Keratinocyte (primary cell): ENCODE data around the gene SERPINB11.

Experiments used
- EZH2 ChIP-seq: IDR thresholded peaks from one replicate; pipeline ENCODE4 v1.6.1; 2012; ENCODE audit warnings: inconsistent platforms, mild to moderate bottlenecking, low read length, moderate library complexity
- TF ChIP-seq, protein P1 (sequence below), 3 experiments: IDR thresholded peaks in 1 of 3; conservative IDR thresholded peaks in 1 of 3; optimal IDR thresholded peaks in 1 of 3; 2 replicates in 2 of 3; 3 replicates in 1 of 3; pipeline versions ENCODE3 to v1.5.1; 2011; ENCODE audit warnings: low read length in 3 of 3, mild to moderate bottlenecking in 3 of 3, moderate library complexity in 2 of 3, control low read depth in 1 of 3, inconsistent platforms in 1 of 3; ENCODE audit not compliant: insufficient read depth in 2 of 3; ENCODE audit errors: extremely low read depth in 1 of 3

DNA sequence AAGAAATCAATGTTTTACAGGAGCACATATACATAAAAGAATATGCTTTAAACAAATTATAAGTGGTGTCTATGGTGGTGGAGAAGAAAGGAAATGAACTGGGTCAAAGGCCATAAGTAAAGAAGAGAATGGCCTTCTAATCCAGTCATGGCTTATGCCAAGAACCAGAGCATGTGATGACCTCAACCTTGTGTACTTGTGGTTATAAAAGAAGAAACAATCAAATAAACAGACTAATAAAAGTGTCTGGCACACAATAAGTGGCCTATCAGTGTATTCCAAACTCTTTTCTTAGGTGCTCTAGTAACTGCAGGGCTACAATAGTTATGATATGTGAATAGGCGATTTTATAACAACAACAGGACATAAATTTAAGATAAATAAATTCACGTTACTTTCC, 2.6 kb downstream of the SERPINB11 start:
- TF ChIP-seq EZH2: no peak
- TF ChIP-seq, protein P1, sequence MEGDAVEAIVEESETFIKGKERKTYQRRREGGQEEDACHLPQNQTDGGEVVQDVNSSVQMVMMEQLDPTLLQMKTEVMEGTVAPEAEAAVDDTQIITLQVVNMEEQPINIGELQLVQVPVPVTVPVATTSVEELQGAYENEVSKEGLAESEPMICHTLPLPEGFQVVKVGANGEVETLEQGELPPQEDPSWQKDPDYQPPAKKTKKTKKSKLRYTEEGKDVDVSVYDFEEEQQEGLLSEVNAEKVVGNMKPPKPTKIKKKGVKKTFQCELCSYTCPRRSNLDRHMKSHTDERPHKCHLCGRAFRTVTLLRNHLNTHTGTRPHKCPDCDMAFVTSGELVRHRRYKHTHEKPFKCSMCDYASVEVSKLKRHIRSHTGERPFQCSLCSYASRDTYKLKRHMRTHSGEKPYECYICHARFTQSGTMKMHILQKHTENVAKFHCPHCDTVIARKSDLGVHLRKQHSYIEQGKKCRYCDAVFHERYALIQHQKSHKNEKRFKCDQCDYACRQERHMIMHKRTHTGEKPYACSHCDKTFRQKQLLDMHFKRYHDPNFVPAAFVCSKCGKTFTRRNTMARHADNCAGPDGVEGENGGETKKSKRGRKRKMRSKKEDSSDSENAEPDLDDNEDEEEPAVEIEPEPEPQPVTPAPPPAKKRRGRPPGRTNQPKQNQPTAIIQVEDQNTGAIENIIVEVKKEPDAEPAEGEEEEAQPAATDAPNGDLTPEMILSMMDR (optimal IDR thresholded peaks at IDR 0.05 in 1 of 3, IDR thresholded peaks at IDR 0.05 in 1 of 3, conservative IDR thresholded peaks at IDR 0.05 in 1 of 3; ENCODE audit: extremely low read depth in 1 of 3, insufficient read depth in 2 of 3, low read length in 3 of 3): no peak
